MCF 10A (cell line): Measurements from ENCODE around the gene CCSER2. TPM values are rescaled to one million over a fixed set of nuclear protein-coding genes. Genes with fewer than 3 reads are reported as not detected.

Experiments
- BruUV-seq: library from RNA; stranded (reverse); fragments of 400-500 nt; replicated peaks from 2 replicates; lab custom pipeline; 2021; lab: Mats Ljungman, UMichigan
- CTCF ChIA-PET: fragments of 300-600 bp; sonication (Branson Sonifier 250); formaldehyde crosslinking; extraction: SDS; loops from one replicate; lab custom pipeline; 2021; ENCODE audit warnings: antibody characterized with exemption, inconsistent platforms; lab: Yijun Ruan, JAX
- POLR2A ChIA-PET: fragments of 300-600, 350-650 bp; sonication (Branson Sonifier 250); formaldehyde crosslinking; extraction: SDS; loops from one replicate; lab custom pipeline; 2020; ENCODE audit warnings: antibody characterized with exemption, inconsistent platforms; lab: Yijun Ruan, JAX
- DNase-seq: peaks from one replicate; pipeline ENCODE4 v3.0.0-alpha.2; 2018; ENCODE audit not compliant: unreplicated experiment
- H3K27ac Mint-ChIP-seq: one replicate; pipeline ENCODE4 v1.8.0; 2022; ENCODE audit warnings: mild to moderate bottlenecking, low read depth, mixed read lengths; ENCODE audit not compliant: unreplicated experiment
- H3K27me3 Mint-ChIP-seq: one replicate; pipeline ENCODE4 v1.8.0; 2022; ENCODE audit warnings: mixed read lengths; ENCODE audit not compliant: insufficient read depth, unreplicated experiment
- H3K36me3 Mint-ChIP-seq: one replicate; pipeline ENCODE4 v1.8.0; 2022; ENCODE audit warnings: mild to moderate bottlenecking, moderate library complexity, mixed read lengths; ENCODE audit not compliant: insufficient read depth, unreplicated experiment
- H3K4me1 Mint-ChIP-seq: one replicate; pipeline ENCODE4 v1.8.0; 2022; ENCODE audit warnings: mixed read lengths; ENCODE audit not compliant: insufficient read depth, unreplicated experiment
- H3K4me3 Mint-ChIP-seq: one replicate; pipeline ENCODE4 v1.8.0; 2022; ENCODE audit warnings: mild to moderate bottlenecking, moderate library complexity, mixed read lengths; ENCODE audit not compliant: unreplicated experiment
- H3K9me3 Mint-ChIP-seq: one replicate; pipeline ENCODE4 v1.8.0; 2022; ENCODE audit warnings: mixed read lengths; ENCODE audit not compliant: unreplicated experiment
- CTCF ChIP-seq: fragments of 200-600 bp; IDR thresholded peaks from one replicate; pipeline ENCODE4 v1.8.0; 2022; ENCODE audit warnings: antibody characterized with exemption, mild to moderate bottlenecking; ENCODE audit not compliant: unreplicated experiment
- intact Hi-C: fragments of 100-400 bp; cut with micrococcal nuclease; formaldehyde crosslinking; loops from 2 replicates; pipeline ENCODE4 v1.14.1; 2022
- total RNA-seq: library from RNA; stranded (reverse); gene quantifications from 2 replicates; pipeline ENCODE4 v1.2.3, GENCODE V29; 2022

The CCSER2 gene
- total RNA-seq, 1 experiment from 2014 or later = 70.0 TPM

GRCh38 chr10:84521013-84521412 is 192.6 kb downstream of the CCSER2 start:
- BruUV-seq = no TSS peak
- DNase-seq = no peak
- Mint-ChIP-seq H3K4me1 (no peaks in the 10 kb centered on the region), H3K36me3 (no peaks in the 10 kb centered on the region), H3K27ac (no peak overlapping the region), H3K9me3 (no peaks in the 10 kb centered on the region), H3K4me3 (no peak overlapping the region), H3K27me3 (no peaks in the 10 kb centered on the region)
- POLR2A ChIA-PET = no interaction called here
- intact Hi-C loops = no loop called here
- CTCF ChIA-PET = interaction anchor here (0.8 to 2.6 kb wide), 2 partner anchors 16 to 256 kb away, joined by 3 to 11 read pairs; no protein-coding TSS in a partner anchor
- no peak for TF ChIP-seq CTCF

DNA sequence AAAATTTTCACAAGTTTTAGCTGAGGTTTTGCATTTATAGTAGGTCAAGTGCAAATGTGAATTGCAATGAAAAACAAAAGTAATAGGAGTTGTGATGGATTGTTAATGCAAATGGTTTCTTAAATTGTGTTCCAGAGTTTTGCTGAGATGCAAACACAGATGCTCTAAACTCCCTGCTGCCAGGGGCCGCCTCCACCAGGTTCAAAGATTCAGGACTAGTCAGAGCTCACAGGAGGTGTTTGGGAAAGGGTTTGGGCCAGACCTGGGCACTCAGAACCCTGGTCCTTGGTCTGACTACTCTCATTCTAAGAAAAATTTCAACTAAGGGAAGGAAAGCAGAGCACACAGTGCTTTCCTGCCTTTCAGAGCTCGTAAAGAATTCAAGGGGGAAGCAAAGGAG is 193.1 kb downstream of the CCSER2 start:
- H3K36me3 Mint-ChIP-seq = no peaks in the 10 kb centered on the region
- BruUV-seq = no TSS peak
- H3K27ac Mint-ChIP-seq = peak overlapping the region; percentile 32
- CTCF ChIA-PET = interaction anchor here (0.8 to 2.6 kb wide), 2 partner anchors 15 to 256 kb away, joined by 3 to 11 read pairs; no protein-coding TSS in a partner anchor
- POLR2A ChIA-PET = no interaction called here
- no peaks in the 10 kb centered on the region for H3K27me3 Mint-ChIP-seq
- DNase-seq = no peak
- H3K4me3 Mint-ChIP-seq = no peak overlapping the region
- intact Hi-C loops = no loop called here
- no peak for TF ChIP-seq CTCF
- H3K9me3 Mint-ChIP-seq = no peaks in the 10 kb centered on the region
- H3K4me1 Mint-ChIP-seq = no peaks in the 10 kb centered on the region

DNA sequence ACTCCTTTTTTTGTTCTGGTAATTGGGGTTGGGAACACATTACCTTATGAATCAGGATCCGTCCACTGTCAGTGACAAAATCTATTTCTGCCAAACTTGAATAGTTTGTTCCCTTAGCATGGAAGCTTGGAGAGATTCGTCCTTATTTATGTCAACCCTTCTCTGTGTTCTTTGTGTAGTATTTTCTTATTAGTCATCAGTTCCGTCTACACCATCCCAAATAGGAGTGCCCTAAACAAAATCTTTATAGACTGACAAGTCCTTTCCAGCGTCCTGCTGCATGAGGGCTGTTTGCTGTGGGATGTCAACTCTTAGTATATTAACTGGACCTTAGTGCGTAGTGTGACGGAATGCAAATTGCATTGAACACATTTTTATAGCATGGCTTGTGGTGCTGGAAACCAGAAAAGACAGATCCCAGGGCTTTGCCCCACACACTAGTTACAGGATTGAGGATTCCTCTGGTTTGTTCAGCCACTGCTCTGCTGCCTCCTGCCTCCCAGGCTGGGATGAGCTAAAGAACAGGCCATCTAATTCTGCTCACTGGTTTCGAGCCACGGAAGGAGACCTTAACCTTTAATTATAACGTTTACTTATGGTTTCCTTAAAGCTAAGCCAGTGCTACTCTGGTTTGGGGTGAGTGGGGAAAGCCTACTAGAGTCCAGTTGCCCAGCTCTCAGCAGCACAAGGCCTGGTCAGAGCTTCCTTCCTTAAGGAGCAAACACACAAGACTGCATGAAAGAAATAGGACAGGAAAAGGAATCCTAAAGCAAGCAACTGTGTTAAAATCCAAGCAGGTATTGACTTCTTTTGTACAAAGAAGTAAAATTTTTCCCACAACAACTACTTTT is 194.4 kb downstream of the CCSER2 start:
- H3K27ac Mint-ChIP-seq = no peak overlapping the region
- H3K4me3 Mint-ChIP-seq = no peak overlapping the region
- TF ChIP-seq CTCF = no peak
- ChIA-PET CTCF (interaction anchor here (0.5 to 2.6 kb wide), 3 partner anchors 14 to 92 kb away, joined by 3 to 11 read pairs (median 4); no protein-coding TSS in a partner anchor), POLR2A (interaction anchor here (0.7 kb wide), 1 partner anchor 217 kb away, joined by 3 read pairs; no protein-coding TSS in a partner anchor)
- BruUV-seq = no TSS peak
- H3K4me1 Mint-ChIP-seq = no peaks in the 10 kb centered on the region
- no peaks in the 10 kb centered on the region for H3K27me3 Mint-ChIP-seq
- no peaks in the 10 kb centered on the region for H3K9me3 Mint-ChIP-seq
- DNase-seq = no peak
- no peaks in the 10 kb centered on the region for H3K36me3 Mint-ChIP-seq
- intact Hi-C loops = no loop called here

GRCh38 chr10:84523526-84523925 is 195.1 kb downstream of the CCSER2 start:
- Mint-ChIP-seq H3K9me3 (no peaks in the 10 kb centered on the region), H3K27me3 (no peaks in the 10 kb centered on the region), H3K27ac (no peak overlapping the region), H3K4me3 (no peak overlapping the region), H3K36me3 (no peaks in the 10 kb centered on the region), H3K4me1 (peaks cover 3% of the 10 kb centered on the region)
- ChIA-PET CTCF (interaction anchor here (0.6 to 0.8 kb wide), 3 partner anchors 15 to 94 kb away, joined by 3 read pairs; no protein-coding TSS in a partner anchor), POLR2A (interaction anchor here (0.6 to 0.7 kb wide), 3 partner anchors 137 to 1216 kb away, joined by 3 read pairs; no protein-coding TSS in a partner anchor)
- intact Hi-C loops = no loop called here
- no peak for TF ChIP-seq CTCF
- DNase-seq = no peak
- BruUV-seq = no TSS peak
